ENCODE measurements around the gene CCL3.
"Not testable (repeated sequence)": the region's sequence is repeated elsewhere in the genome, so short reads cannot be mapped to it uniquely, and the experiment has no call there.

The CCL3 gene

DNA sequence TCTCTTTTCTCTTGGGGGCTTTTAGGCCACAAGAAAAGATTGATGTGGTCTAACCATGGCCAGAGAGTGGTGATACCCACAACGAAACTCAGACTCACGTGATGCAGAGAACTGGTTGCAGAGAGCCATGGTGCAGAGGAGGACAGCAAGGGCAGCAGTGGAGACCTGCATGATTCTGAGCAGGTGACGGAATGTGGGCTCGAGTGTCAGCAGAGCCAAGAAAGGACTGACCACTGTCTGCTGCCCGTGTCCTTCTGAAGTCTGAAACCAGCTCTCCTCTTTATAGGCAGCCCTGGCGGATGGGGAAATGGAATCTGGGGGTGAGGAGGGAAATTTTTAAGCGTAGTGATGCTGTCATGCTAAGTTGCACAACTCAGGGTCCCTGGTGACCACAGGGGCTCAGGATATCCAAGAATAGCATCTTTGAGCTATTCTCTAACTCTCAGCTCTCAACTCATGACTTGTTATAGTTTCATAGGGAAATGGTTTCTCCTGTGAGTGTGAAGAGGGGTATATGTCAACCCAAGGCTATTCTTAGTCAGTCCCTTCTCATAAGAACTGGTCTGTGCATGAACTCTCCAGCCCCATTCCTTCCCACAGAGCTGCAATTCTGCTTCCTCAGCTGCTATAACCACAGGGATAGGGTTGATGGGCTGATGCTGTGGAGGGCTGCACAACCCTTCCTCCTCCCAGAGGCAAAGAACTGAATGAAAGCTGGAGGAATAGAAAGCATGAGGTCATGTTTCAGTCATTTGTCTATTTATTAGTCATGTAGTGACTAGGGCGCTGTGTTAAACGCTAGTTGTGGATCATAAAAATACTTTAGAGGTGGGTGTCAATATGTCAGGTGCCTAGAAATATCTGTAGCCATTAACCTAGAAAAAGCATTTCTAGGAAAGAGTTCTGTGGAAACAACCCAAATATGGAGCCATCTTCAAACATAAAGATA lies at the start of gene CCL3:
Gene CCL3 (minus strand): TSS at position 256 of the 949 bp plus-strand sequence. CDS start 85 bp downstream, at position 171.
- no peak for DNase-seq

DNA sequence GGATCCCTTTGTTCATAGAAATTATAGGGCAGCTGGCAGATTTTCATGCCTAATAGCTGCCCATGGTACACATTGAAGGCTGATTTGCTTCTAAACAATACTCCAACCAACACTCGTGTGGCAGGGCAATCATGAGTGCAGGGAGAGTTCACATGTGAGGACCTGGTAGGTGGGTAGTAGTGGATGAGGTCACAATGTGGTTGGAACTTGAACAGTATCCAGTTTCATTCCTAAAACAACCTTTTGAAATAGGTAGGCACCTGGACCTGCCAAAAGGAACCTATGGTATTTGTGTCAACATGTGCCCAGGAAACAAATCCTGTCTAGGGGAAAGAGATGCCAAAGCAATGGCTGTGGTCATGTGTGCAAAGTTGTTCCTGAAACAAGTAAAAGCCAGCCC lies 46.5 kb upstream of the CCL3 start:
- peak; percentile 19 for DNase-seq

DNA sequence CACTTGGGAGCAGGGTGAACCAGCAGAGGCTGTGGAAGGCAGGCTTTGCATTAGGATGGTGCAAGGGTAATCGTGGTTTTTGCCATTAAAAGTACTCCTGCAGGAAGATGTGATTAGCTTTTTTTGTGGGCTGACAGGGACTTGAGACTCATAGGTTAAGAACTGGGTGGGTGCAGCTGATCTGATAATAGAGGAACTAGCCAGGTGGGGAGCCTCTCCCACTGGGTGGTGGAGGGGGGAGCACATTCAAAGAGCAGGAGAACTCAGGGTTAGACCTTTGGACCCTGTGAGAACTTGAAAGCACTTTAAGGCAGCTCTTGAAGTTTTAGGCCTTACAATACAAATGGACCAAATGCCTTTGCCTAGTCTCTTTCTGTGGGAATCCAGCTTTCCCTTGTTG lies 46.1 kb upstream of the CCL3 start:
- DNase-seq: no peak

DNA sequence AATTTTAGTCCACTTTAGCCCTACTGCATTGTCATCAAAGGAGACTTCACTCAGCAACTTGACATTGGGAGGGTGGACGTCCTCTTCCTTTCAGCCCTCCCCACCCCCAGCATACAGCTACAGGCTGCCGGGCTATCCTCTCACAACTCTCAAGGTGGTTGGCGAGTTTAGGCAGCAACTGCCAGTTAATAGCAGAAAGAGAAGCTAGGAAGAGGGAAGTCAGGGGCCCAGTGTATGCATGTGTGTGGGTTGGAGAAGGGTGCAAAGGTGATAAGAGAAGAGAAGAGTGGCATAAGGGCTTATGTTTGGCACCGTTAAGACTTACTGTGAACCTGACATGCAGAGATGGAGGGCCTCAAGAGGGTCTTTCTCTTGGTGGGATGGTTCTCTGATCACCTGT lies 45.5 kb upstream of the CCL3 start:
- no peak for DNase-seq

DNA sequence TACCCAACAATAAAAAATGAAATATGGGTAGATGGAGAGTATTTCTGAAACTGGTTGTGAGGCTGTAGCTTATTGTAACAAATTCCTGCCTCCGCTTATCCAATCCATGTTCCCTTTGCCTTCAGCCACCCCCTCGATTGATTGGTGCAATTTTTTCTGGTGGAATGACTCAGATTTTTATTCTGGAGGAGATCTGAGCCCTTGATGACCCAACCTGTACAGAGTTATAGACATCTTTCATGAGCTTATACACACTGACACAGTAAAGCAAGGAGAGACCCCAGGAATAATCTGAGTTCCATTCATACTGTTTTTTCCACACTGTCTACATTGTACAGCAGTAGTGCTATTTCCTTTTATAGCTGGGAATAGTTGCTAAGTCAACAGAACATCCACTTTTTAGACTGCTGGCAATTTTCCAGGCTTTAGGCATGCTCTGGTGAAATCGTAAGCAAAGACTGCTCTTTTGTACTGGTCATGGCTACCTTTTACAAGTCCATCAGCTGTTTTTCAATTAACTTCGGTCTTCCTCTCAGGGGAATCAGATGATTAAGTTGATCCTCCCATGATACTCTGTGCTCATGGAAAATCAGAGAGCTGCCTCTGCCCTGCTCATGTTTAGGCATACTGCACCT lies 43.8 kb upstream of the CCL3 start:
- peak; percentile 82 for DNase-seq

DNA sequence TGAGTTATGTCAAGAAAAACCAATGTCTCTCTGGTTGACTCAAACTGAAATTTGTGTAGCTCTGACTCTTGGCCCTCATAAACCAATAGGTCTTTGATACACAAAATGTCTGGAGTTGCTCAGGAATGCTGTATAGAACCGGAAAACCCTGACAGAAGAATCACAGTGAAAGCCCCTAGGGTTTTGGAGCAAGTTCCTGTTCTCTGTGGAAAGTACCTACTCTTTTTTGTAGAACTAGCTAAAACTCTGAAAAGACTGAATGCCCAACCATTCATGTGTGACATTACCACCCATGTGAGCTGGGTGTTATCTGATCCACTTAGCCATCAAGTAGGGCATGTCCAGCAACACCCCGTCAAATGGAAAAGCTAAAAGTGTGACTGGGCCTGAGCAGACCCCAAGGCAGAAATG lies 42.5 kb upstream of the CCL3 start:
- DNase-seq: no peak

DNA sequence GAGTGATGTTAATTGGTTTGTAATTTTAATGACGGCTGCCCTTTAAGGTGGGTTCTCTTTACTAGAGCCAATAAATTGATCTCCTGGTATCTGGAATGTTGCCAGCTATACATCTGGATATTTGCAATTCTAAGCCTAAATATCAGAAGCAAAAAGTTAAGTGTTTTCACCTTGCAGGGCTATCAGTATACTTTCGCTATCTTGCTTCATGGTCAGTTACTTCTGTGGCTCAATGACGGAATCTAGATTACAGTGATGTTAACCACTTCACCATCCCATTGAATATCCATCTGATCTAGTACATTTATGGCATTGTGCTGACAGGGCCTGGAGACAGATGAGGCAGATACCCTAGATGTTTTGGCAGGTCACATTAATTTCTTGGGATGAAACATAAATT lies 42.0 kb upstream of the CCL3 start:
- no peak for DNase-seq

DNA sequence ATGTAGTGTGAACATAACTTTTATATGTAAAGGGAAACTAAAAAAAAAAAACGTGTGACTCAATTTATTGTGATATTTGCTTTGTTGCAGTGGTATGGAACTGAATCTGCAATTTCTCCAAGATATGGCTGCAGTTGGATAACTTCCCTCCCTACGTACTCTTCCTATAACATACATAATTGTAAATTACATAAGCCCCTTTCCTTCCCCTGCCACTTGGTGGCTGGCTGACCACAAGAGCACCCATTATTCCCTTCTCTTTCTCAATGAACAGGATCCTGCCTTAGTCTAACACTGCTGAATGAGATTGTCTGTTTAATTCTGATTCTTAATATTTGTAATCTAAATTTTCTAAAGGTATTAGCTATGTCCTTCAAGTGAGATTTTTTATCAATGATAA lies 41.5 kb upstream of the CCL3 start:
- DNase-seq: no peak

DNA sequence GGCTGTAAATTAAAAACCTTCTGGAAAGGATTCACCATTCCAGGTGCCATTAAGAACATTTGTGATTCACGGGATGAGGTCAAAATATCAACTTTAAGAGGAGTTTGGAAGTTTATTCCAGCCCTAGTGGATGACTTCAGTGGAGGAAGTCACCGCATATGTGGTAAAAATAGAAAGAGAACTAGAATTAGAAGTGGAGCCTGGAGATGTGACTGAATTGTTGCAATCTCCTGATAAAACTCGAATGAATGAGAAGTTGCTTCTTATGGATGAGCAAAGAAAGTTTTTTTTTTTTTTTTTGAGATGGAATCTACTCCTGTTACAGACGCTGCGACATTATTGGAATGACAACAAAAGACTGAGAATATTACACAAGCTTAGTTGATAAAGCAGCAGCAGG lies 40.4 kb upstream of the CCL3 start:
- no peak for DNase-seq

DNA sequence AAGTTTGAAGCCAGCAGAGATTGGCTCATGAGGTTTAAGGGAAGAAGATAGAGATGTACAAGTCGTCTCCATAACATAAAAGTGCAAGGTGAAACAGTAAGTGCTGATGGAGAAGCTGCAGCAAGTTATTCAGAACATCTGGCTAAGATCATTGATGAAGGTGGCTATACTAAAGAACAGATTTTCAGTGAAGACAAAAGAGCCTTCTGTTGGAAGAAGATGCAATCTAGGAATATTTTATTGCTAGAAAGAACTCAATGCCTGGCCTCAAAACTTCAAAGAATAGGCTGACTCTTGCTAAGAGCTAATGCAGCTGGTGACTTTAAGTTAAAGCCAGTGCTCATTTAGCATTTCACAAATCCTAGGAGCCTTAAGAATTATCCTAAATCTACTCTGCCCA lies 39.7 kb upstream of the CCL3 start:
- DNase-seq: no peak

DNA sequence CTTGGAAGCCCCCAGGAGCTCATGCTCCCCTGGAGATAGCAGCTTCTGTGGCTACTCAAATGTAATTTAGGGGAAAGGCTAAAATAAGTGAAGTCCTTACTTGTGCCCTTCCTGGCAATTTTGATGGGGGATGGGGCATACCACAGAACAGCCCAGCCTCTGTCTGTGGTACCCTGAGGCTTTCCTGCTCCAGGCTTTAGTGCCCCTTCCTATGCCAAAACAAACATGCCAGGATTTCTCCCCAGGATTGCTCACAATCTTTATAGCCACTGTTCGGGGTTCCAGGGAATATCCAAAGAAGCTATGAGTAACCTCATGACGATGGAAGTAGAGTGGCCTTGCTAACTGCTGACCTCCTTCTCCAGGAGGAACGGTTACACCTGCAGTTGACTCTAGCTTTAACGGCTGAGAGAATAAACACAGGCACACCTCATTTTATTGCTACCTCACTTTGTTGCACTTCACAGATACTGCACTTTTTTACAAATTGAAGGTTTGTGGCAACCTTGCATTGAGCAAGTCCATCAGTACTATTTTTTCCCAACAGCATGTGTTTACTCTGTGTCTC lies 38.6 kb upstream of the CCL3 start:
- DNase-seq: no peak

DNA sequence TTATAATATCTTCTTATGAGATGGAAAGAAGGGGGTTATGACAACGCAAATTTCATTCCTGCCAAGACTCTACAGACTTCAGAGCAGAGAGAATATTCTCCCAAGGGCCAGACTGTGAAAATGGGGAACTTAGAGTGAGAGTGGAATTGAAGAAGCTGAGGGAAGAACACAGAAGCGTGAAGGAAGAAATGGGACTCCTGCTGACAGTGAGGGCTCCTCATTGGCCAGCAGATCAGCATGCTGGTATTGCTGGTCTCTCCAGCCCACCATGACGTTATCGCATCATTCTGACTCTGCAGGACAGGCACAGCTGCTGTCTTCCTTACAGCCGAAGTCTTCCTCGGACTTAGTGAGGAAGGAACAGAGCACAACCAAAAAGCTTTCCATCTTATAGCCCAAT lies 38.0 kb upstream of the CCL3 start:
- no peak for DNase-seq

DNA sequence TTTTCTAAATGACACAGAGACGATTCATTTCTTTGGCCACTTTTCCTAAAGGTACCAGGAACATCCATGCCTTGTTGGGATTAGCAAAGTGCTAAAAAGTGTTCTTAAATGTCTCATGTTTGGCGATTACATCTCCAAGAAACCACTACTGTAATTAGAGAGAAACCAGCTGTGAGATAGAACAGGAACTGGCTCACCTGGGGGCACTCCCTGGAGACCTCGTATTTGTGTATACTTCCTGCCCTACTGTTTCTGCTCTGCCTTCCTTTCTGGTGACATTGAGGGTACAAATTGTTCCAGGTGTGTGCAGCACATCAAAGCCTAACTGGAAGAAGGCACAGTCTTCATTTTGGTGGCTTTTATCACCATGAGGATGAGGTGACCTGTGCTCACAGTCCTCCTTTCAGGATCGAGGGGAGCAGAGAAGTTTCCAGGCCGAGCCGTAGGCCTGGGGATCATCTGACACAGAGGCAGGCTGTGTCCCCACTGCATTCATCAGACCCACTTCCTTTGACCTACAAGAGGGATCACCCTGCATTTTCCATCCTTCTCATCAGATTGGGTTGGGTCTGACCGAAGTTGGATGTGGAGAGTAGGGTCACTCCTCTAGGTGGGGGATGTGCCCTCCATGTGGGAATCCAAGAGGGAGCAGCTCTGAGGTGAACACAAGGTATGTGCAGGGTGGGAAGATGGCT lies 37.4 kb upstream of the CCL3 start:
- DNase-seq: no peak

DNA sequence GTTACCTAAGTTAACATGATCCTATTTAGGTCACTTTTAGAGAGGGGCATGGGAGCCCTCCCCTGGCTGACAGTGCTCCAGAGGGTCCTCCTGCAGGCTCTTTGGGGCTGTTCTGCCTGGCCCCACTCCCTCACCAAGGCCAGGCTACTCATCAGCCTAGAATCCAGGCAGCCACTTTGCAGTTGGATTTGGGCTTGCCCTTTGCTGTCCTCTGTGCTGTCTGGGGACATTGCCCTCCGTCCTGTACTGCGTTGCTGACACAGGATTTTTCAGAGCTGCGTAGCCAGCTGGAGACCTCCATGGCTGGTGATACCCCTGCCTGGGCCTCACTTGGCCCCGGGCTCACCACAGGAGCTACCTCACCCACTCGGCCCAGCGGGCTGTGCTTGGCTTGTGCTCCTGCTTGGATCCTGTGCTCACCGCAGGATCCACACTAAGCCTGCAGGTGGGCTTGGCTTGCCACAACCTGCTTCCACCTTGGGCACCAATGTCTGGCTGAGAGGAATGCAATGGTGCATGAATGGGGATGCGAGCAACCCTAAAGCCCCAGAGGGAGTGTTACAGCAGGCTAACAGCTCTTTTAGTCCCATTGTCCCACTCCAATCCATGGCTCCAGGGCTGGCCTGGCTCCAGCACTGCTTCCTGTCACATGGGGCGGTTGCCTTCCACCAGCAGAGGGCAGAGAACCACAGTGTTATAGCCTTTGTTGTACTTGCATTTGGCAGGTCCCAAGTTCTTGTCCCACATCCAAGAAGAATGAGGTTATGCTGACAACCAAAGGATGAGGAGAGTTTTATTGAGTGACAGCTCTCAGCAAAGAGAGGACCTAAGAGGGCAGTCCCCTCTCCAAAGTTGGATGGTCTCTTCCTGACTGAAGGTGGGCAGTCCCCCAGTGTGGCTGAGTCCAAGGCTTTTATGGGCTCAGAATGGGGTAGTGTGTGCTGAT lies 35.2 kb upstream of the CCL3 start:
- DNase-seq: no peak

DNA sequence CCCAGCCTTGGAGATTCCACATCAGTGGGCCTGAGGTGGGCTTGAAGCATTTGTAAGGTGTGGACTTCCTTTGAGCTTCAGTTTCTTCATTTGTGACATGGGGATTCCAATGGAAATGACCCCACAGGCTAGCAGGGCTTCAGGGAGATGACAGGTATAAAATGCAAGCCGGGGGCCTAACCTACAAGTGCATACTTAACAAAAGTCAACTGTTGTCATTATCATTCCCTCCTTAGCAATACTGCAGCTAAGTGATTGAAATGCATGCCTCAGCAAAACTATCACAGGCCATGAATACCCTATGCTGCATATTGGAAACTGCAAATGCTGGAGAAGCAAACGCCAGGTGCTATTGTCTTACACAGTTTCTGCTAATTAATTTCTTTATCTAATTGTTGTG lies 33.5 kb upstream of the CCL3 start:
- no peak for DNase-seq

DNA sequence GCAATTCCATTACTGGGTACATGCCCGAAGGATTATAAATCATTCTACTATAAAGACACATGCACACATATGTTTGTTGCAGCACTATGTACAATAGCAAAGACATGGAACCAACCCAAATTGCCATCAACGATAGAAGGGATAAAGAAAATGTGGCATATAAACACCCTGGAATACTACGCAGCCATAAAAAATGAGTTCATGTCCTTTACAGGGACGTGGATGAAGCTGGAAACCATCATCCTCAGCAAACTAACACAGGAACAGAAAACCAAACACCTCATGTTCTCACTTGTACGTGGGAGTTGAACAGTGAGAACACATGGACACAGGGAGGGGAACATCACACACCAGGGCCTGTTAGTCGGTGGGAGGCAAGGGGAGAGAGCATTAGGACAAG lies 31.2 kb upstream of the CCL3 start:
- DNase-seq: not testable (repeated sequence)

DNA sequence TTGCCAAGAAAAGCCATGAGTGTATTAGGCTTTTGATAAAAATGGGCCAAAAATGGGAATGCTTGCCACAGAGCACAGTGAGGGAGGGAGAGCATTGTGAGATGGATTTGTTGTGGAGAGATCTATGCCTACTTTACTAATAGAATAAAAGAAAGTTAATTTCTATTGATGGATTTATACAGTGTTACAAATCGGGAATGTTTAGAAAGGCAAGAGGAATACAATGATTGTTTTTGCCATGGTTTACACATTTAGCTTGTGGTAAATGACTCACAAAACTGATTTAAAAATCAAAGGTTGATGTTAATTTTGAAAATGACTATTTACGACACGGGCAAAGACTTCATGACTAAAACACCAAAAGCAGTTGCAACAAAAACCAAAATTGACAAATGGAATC lies 30.3 kb upstream of the CCL3 start:
- no peak for DNase-seq

DNA sequence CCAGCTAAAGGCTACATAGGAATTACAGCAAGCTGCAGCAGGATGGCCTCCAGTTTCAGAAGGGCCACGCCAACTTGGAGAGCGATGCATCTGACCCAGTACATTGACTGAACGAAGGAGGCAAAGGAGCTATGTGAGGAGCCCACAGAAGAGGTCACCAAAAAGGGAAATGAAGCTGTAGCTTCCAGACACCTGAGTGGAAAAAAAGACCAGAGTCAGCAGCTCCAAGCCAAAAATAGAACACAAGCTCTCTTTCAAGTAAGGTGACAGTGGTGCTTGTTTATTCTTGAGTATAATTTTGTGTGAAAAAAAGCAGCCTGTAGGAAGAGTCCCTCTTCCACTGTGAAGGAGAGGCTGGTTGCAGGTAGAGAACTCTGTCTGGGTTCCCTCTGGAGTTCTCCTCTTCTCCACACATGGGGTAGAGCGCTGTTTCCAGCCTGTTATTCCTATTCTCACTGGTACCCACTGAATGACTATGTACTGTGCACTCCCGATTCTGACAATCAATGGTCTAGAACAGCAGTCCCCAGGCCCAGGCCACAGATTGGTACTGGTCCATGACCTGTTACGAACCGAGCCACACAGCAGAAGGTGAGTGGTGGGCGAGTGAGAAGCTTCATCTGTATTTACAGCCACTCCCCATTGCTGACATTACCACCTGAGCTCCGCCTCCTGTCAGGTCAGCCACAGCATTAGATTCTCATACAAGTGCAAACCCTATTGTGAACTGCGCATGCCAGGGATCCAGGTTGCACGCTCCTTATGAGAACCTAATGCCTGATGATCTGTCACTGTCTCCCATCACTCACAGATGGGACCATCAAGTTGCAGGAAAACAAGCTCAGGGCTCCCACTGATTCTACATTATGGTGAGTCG lies 28.8 kb upstream of the CCL3 start:
- no peak for DNase-seq

DNA sequence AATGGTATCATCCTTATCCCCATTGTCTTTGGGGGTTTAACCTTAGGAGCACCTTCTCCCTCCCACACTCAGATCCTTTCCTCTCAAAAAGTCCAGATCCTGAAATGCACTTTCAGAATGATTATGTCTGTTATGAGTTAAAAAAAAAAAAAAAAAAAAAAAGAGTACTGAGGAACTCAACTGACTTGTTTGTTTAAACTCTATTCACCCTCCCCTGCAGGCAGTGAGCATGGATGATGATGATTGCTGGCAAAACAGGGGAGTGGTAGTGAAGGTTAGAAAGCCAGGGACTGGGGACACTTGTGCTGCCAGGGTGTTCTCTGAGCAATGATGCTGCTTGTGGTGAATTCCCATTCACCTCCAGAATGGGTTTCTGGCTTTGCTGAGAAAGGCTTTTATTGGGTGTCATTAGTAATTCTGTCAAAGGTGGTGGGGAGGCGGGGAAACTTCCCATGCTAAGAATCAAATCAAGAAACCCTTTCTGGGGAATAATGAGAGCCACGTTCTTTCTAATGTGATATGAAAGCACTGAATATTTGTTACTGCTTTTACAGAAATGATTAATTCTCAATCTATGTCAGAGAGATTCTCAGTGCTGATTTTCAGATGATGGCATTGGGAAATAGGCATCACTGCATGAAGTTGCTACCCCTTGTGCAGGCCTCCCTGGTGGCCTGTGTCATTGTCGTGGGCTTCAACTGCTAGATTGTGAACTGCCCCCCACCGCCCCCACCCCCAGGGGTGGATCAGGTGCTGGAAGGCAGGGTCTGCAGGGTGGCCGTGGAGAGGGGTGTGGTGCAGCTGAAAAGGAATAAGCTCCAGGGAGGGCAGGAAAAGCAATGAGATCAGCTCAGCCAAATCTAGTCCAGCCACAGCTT lies 27.8 kb upstream of the CCL3 start:
- no peak for DNase-seq

DNA sequence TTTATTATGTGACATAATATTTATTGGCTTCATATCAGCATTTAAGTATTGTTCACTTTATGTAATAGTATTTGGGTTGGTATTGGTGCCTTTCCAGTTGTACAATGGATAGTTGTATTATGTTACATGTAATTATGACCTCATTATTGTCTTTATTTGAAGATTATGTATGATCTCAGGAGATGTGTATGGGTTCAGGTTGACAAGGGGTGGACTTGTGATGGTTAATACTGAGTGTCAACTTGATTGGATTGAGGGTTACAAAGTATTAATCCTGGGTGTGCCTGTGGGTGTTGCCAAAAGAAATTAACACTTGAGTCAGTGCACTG lies 25.7 kb upstream of the CCL3 start:
- not testable (repeated sequence) for DNase-seq

Data from DMS79 treated with DMSO at 0.1 percent for 48 hours (cell line).